Stimulated activated CD4-positive, alpha-beta T cell treated with anti-CD3 and anti-CD28 coated beads, Interleukin-1b, Interleukin-23, amount 100 ng/mL, for 4 hours (primary cell): ENCODE data around the gene ZBTB7C.

Source experiments
- DNase-seq, 2 donors: peaks; one replicate each; pipeline ENCODE4 v3.0.0-alpha.2; 2020; ENCODE audit warnings: low read depth in 2 of 2

ZBTB7C gene

DNA sequence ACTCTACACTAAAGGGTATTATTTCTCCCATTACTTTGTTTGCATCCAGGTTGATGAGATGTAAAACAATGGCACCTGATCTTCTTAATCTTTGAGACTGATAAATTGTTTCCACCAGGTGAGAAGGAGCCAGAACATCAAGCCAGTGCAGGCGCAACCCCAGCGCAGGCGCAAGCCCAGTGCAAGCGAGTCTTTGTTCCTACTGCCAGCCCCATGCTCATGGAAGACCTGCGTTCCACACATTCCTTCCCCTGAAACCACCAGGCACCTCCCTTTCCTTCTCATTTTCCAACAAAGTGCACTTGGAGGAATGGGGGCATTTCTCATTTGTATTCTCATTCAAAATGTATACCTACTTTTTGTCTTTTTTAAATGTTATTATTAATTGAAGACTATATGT lies 290.0 kb downstream of the ZBTB7C start:
- no peak for DNase-seq

GRCh38 chr18:48116873-48117630 lies 292.1 kb downstream of the ZBTB7C start:
- DNase-seq = no peak

GRCh38 chr18:48116017-48116416 lies 293.2 kb downstream of the ZBTB7C start:
- DNase-seq = no peak

DNA sequence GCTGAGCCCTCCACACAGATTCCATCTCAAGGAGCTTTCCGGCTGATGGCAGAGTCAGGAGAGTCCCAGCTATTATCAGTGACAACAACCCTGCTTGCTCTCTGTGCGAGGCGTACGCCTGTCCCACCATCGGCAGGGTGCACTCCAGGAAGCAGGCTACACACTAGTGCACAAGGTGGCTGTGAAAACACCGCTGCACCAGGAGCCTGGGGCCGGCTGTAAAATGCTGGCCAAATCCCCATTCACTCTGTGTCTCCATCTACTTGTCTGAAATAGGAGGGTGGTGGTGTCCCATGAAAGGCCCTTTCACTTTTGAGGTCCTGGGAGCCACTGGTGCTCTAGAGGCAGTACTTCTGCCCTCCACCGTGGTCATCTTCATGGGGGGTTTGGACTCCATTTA lies 295.5 kb downstream of the ZBTB7C start:
- DNase-seq = no peak

DNA sequence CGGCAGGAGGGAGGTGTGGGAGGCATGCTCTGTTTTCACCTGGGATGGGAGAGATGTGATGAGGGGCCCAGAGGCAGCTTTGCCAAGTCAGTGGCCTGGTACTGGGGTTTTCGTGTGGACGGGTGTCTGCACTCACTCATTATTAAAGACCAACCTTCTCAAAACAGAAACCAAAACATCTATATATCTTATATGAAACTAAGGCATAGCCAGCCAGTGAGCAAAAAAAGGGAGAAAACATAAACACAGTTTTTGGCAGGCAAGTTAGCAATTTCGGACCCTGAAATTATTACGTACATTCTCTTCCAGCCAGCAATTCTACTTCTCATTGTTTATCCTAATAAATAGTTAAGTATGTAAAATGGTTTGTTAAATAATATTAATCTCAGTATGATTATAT lies 297.6 kb downstream of the ZBTB7C start:
- DNase-seq = no peak

GRCh38 chr18:48110797-48111196 lies 298.4 kb downstream of the ZBTB7C start:
- no peak for DNase-seq

DNA sequence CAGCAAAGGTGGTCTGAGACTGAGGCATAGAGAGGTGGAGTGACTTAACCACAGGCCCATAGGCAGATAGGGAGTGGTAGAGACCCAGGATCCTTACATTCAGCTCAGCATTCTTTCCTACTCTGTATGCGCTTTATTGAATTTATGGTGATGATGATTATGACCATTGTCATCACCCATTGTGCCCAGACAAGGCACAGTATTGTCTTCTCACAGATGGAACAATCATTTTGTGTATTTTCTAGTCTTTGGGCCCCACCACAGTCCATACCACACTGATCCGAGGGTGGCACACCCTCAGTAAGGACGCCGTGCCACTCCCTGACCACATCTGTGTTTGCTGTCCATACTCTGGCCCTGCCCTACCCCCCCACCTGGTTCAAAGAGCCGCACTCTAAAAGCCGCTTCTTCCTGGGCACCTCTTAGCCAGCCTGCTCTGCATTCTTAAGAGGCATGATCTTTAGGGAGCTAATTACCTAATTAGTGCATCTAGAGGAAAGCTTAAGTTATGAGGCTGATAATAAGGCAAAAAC lies 299.2 kb downstream of the ZBTB7C start:
- DNase-seq = no peak

- DNase-seq = no peak
Observed at GRCh38 chr18:48108136-48108535, 301.0 kb downstream of the ZBTB7C start.

- no peak for DNase-seq
Observed at GRCh38 chr18:48106976-48107781, 302.0 kb downstream of the ZBTB7C start.

DNA sequence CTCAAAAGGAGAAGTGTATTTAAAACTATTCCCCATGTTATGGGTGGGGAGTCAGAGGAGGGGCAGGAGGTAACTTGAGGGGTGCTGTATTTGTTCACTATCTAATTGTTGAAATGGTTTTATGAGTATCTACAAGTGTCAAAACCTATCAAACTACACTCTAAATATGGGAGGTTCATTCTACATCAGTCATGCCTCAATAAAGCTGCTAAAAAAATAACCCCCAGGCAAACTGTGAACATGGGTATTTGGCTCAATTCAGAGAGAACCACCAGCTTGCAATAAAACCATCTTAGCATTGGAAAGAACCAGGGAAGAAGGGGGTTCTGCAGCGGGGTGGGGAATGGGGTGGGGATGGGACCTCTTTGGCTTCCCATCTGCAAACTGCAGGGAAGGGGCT lies 302.7 kb downstream of the ZBTB7C start:
- DNase-seq = no peak

DNA sequence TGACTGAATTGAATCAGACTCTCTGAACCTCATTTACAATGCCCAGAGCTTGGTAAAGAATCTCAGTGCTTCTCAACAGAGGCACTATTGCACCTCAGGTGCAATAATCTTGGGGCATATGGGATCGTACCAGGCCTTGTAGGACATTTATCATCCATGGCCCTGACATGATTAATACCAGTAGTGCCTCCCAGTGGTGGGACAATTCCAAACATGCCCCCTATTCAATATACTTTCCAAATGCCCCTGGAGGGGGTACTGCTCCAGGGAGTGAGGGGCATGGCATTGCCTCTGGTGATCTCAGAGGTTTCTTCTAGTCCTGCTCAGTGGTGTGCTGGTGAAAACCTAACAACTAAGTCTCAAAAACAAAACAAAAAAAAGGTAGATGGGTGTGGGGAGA lies 303.9 kb downstream of the ZBTB7C start:
- DNase-seq = no peak

GRCh38 chr18:48104705-48105104 lies 304.5 kb downstream of the ZBTB7C start:
- DNase-seq = no peak

DNA sequence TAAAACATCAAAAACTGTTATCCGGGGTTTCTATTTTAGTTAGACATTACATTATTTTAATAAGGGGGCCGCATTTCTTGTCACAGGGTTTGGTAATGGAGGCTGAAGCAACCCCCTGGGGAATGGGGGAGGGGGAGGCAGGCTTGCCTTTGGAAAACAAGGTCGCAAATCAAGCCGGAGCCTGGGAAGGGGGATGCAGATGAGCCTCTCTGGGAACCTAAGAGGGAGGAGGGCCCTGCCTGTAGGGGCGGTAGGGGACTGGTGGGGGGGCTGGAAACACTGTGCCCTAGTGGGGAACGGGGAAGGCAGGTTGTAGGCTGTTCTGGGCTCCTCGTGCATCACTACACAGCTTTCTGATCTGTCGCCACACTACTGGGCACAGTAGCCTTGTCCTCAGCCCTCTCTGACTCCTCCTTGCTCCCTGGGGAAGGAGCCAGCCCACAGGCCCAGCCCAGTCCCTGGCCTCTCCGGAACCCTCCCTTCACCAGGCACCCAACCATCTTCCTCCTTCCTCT lies 308.5 kb downstream of the ZBTB7C start:
- no peak for DNase-seq

DNA sequence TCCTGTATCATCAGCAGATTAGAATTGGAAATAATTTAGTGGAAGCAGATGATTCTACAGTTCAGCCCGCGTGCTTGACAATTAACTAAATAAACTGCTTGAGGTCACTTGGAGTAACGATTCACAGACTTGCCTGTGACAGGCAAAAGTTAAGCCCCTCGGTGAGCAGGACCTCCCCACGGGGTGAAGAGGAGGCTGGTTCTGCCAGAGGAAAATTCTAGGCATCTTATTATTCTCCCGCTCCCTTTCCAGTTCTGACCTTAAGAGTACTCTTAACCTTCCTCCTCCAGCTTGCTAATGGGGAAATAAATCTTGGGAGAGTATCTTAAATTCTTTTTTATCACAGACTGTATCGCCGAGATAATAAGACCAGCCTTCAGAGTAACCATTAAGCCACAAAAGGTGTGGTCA lies 309.0 kb downstream of the ZBTB7C start:
- no peak for DNase-seq

GRCh38 chr18:48099481-48100164 lies 309.6 kb downstream of the ZBTB7C start:
- DNase-seq = no peak

DNA sequence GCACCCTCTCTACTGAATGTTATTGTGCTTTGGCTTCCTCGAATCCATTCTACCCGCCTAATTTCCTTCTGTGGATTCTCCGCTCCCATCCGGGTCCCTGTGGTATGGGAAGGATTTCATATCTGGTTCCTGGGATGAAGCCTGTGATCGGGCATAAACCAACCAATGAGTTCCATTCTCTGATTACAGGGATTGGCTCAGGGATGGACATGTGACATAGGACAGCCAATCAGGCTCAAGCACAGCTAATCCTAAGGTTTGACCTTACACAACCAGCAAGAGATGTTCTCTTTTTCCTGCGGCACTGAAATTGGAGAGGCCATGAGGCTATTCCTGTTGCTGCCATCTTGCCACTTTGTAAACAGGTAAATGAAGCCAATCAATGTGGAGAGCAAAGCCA lies 310.6 kb downstream of the ZBTB7C start:
- no peak for DNase-seq

DNA sequence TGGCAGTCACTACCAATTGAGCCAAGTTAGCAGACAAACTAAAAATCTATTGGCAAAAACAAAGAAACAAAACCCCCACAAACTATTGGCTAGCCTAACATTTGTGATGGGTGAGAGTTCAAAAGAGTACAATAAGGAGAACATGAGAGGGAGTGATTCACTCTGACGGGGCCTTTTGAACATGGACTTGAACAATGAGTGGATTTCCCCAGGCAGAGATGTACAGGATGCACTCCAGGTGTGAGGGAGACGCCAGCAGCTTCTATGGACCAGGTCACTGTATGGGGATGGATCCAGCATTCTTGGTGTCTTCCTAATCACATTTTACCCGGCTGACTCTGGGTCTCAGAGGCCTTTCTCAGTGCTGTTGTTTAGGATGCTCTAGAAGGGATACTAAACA lies 311.2 kb downstream of the ZBTB7C start:
- DNase-seq = no peak

DNA sequence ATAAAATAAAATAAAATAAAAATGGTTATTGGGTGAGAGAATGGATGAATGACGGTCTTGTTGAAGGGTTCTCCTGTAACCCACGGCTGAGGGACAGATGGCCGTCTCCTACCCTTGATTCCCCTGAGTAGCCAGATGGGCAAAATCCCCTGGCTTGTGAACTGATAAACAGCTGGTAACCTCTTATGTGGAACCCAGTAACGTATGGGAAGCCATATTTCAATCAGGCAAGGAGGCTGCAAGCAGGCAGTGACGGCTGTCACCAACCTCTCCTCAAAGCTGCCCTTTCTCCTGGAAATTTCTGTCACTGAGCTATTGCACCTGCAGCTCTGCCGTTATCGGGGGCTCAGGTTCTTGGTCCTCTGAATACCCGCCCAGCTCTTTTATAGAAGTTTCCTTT lies 313.5 kb downstream of the ZBTB7C start:
- DNase-seq = no peak

DNA sequence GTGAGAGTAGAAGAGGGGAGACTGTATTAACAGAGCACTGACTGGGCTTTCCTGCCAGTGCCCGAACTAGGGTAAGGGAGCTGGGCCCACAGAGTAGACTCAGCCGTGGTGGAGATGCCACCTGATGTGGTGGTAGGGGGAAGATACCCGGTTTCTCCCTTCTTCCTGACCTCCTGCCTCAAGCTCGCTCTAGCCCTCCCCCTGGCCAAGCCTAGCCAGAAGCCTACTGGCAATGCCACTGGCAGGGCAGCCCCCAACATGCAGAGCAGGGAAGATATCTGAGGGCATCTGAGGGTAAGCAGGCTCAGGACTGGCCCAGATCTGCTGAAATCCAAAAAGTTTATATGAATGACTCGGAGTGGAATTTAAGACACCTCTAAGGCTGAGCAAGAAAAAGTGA lies 316.1 kb downstream of the ZBTB7C start:
- no peak for DNase-seq

DNA sequence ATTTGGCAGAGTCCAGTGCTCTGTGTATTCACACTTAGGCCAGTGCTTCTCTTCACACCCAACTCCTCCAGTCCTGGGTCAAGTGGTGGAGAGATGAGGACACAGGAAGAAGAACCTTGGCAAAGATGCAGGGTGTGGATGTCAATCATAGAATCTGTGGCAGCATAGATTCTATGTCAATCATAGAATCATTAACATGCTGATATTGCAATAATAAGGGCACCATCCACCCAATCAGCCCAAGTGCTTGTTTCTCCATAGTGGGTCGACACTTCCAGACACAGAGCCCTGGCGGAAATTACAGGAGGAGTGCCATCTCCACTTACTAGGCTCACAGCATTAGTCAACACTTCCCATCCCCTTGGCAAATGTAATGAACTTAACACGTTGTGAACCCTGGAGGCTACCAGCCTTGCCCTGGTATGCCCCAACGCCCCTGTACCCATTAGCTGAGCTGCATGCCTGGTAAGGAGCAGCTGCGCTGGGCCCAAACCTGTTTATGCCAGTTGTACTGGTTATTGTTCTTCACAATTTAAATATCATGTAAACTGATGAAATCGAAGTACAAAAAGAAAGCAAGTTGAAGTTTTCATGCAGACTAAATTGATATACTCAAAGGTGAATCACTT lies 317.2 kb downstream of the ZBTB7C start:
- no peak for DNase-seq

GRCh38 chr18:48090702-48091101 lies 318.5 kb downstream of the ZBTB7C start:
- no peak for DNase-seq

DNA sequence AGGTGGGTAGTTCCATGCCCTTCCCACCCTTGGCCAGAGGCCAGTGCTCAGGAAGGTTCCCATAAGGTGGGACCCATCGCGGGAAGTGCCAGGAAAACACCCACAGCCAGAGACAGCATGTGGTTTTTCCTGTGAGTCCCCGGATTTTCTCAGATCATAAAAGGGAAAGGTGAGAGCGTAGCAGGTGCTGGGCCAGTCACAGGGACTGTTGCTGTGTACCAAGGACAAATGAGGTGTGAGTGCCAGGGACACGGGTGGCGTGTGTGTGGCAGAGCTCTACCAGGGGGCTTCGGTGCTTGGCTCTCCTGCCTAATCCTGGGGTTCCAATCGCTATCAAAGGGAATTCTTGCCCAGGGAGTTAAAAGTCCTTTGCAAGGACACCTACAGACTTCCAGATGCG lies 319.2 kb downstream of the ZBTB7C start:
- no peak for DNase-seq
